Parathyroid adenoma (tissue), 2 donors: ENCODE data around the gene NOS1AP.

ENCODE experiments used
- H2AFZ ChIP-seq: fragments of 300-600 bp; sonication (generic); one replicate; pipeline ENCODE4 v1.7.0; 2017; ENCODE audit warnings: antibody characterized with exemption, mild to moderate bottlenecking
- H3K27ac ChIP-seq: fragments of 300-600 bp; sonication (generic); one replicate; pipeline ENCODE4 v1.7.0; 2017
- H3K27me3 ChIP-seq: fragments of 300-600 bp; sonication (generic); one replicate; pipeline ENCODE4 v1.7.0; 2017; ENCODE audit warnings: low read length; ENCODE audit not compliant: control insufficient read depth, insufficient read depth
- H3K36me3 ChIP-seq: fragments of 300-600 bp; sonication (generic); one replicate; pipeline ENCODE4 v1.7.0; 2017; ENCODE audit warnings: low read length; ENCODE audit not compliant: control insufficient read depth, insufficient read depth
- H3K4me1 ChIP-seq: fragments of 300-600 bp; sonication (generic); one replicate; pipeline ENCODE4 v1.7.0; 2017; ENCODE audit warnings: control low read depth
- H3K4me2 ChIP-seq: fragments of 300-600 bp; sonication (generic); one replicate; pipeline ENCODE4 v1.7.0; 2017; ENCODE audit warnings: low read length
- H3K4me3 ChIP-seq: fragments of 300-600 bp; sonication (generic); one replicate; pipeline ENCODE4 v1.7.0; 2017; ENCODE audit warnings: low read depth, low read length
- H3K79me2 ChIP-seq: fragments of 300-600 bp; sonication (generic); one replicate; pipeline ENCODE4 v1.7.0; 2017; ENCODE audit warnings: control low read depth
- H3K9ac ChIP-seq: fragments of 300-600 bp; sonication (generic); one replicate; pipeline ENCODE4 v1.7.0; 2017; ENCODE audit warnings: mild to moderate bottlenecking
- H3K9me3 ChIP-seq: fragments of 300-600 bp; sonication (generic); one replicate; pipeline ENCODE4 v1.7.0; 2017; ENCODE audit warnings: low read length; ENCODE audit not compliant: control insufficient read depth
- TF ChIP-seq, protein P1 (sequence below): fragments of 300-600 bp; sonication (generic); IDR thresholded peaks from one replicate; pipeline ENCODE4 v1.7.0; 2017; ENCODE audit warnings: antibody characterized with exemption, mild to moderate bottlenecking
- donor health status: primary hyperparathyroidism.

Gene NOS1AP

DNA sequence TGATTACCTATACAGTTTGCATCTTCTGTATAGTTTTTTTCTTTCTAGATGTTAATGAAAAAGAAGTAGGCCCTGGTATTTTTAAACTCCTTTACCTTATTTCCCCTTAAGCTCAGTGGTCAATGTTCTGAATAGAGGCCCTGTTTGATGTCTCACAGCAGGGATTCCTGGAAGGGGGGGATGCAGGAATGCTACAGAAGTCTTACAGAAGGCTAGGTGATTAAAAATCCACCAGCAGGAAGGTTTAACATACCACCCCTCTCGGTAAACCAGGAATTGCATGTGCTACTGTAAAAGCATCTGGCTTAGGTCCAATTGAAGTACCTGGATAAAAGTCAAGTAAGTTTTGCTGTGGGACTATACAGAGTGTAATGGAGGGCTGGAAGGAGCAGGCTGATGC lies 78.3 kb downstream of the NOS1AP start:
- no peaks in the 10 kb centered on the region for H3K9me3 ChIP-seq
- no peak overlapping the region for H3K4me3 ChIP-seq
- H3K27ac ChIP-seq = no peak overlapping the region
- H3K9ac ChIP-seq = no peak overlapping the region
- H3K79me2 ChIP-seq = no peaks in the 10 kb centered on the region
- no peak overlapping the region for H3K4me2 ChIP-seq
- H2AFZ ChIP-seq = no peak overlapping the region
- TF ChIP-seq, protein P1, sequence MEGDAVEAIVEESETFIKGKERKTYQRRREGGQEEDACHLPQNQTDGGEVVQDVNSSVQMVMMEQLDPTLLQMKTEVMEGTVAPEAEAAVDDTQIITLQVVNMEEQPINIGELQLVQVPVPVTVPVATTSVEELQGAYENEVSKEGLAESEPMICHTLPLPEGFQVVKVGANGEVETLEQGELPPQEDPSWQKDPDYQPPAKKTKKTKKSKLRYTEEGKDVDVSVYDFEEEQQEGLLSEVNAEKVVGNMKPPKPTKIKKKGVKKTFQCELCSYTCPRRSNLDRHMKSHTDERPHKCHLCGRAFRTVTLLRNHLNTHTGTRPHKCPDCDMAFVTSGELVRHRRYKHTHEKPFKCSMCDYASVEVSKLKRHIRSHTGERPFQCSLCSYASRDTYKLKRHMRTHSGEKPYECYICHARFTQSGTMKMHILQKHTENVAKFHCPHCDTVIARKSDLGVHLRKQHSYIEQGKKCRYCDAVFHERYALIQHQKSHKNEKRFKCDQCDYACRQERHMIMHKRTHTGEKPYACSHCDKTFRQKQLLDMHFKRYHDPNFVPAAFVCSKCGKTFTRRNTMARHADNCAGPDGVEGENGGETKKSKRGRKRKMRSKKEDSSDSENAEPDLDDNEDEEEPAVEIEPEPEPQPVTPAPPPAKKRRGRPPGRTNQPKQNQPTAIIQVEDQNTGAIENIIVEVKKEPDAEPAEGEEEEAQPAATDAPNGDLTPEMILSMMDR = no peak
- peaks cover 8% of the 10 kb centered on the region for H3K4me1 ChIP-seq
- no peaks in the 10 kb centered on the region for H3K27me3 ChIP-seq
- H3K36me3 ChIP-seq = no peaks in the 10 kb centered on the region

DNA sequence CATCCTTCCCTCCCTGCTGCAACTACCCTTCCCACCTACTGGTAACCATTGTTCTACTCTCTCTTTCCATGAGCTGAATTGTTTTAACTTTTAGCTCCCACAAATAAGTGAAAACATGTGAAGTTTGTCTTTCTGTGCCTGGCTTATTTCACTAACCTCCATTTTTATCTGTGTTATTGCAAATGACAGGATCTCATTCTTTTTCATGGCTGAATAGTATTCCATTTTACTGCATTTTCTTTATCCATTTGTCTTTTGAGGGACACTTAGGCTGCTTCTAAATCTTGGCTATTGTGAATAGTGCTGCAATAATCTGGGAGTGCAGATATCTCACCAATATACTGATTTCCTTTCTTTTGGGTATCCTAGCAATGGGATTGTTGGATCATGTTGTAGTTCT lies 80.6 kb downstream of the NOS1AP start:
- H2AFZ ChIP-seq = no peak overlapping the region
- H3K4me2 ChIP-seq = no peak overlapping the region
- no peaks in the 10 kb centered on the region for H3K36me3 ChIP-seq
- peaks cover 8% of the 10 kb centered on the region for H3K4me1 ChIP-seq
- H3K79me2 ChIP-seq = no peaks in the 10 kb centered on the region
- no peak overlapping the region for H3K27ac ChIP-seq
- TF ChIP-seq, protein P1 = no peak
- H3K4me3 ChIP-seq = no peak overlapping the region
- no peak overlapping the region for H3K9ac ChIP-seq
- no peaks in the 10 kb centered on the region for H3K9me3 ChIP-seq
- H3K27me3 ChIP-seq = no peaks in the 10 kb centered on the region

DNA sequence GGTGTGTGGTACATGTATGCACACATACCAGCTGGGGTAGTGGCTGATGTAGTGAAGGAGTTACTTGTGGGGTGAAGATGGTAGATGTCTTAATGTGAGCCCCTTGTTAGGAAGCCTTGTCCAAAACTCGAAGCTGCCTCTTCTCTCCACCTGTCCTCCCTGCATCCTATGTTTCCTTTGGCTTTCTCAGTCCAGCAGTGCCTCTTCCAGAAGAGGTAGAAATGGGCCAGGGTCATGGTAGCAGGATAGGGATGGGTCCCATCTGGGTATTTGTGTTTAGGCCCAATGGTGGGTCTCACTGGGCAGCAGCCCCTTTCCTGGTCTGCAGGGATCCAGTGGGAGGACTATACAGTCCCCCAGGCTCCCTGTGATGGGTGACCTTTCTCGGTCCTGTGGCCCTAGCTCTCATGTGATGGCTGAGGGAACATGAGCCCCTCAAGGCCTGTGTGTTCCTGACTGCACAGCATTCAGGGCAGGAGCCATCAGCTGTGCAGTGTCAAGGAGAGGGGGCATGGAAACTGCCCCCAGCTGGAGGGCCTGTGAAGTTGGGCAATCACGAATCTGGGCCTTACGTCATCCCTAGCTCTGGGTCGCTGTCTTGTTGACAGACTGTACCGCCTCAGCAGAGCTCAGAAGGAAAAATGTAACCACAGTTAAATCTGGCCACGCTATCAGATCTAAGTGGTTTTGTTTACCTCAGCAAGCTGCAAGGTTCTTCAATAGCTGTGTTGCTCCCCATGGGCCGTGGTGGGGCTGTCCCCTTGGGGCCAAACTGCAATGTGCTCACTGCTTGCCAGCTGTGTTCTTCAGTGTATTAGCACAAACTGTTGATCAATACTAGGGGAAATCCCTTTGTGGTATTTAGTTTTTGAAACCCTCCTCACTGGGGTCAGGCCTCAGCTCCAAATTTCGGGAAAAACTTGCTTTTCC lies 82.7 kb downstream of the NOS1AP start:
- Histone ChIP-seq H3K27me3 (no peaks in the 10 kb centered on the region), H3K9me3 (no peaks in the 10 kb centered on the region), H3K27ac (no peak overlapping the region), H3K36me3 (no peaks in the 10 kb centered on the region), H2AFZ (peak overlapping the region; percentile 22), H3K79me2 (no peaks in the 10 kb centered on the region), H3K9ac (no peak overlapping the region), H3K4me1 (peaks cover 6% of the 10 kb centered on the region), H3K4me3 (no peak overlapping the region), H3K4me2 (no peak overlapping the region)
- TF ChIP-seq, protein P1 = no peak

DNA sequence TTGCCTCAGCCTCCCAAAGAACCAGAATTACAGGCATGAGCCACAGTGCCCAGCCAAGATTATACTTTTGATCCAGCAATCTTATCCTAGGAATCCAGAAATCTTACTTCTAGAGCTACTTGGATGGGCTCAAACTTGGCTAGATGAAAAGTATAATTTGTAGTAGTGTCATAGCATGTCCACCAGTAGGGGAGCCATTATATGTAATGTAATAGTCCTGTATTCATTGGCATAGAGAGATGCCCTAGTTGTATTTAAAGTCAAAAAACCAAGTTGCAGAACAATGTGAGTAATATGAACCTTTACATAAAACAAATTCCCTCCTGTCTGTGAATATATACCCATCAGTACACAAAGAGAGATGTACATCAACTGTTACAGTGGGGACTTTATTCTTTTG lies 83.9 kb downstream of the NOS1AP start:
- H3K4me2 ChIP-seq = no peak overlapping the region

More for the DNA sequence above, 83.9 kb downstream of the NOS1AP start:
- Histone ChIP-seq H3K27me3 (no peaks in the 10 kb centered on the region), H3K79me2 (no peaks in the 10 kb centered on the region), H2AFZ (no peak overlapping the region), H3K27ac (no peak overlapping the region), H3K9me3 (no peaks in the 10 kb centered on the region), H3K36me3 (no peaks in the 10 kb centered on the region), H3K4me1 (peaks cover 6% of the 10 kb centered on the region), H3K9ac (no peak overlapping the region), H3K4me3 (no peak overlapping the region)
- TF ChIP-seq, protein P1 = no peak
